ENCODE results near the gene NUFIP1.
"Not testable (repeated sequence)": the region's sequence is repeated elsewhere in the genome, so short reads cannot be mapped to it uniquely, and the experiment has no call there.

Gene NUFIP1

DNA sequence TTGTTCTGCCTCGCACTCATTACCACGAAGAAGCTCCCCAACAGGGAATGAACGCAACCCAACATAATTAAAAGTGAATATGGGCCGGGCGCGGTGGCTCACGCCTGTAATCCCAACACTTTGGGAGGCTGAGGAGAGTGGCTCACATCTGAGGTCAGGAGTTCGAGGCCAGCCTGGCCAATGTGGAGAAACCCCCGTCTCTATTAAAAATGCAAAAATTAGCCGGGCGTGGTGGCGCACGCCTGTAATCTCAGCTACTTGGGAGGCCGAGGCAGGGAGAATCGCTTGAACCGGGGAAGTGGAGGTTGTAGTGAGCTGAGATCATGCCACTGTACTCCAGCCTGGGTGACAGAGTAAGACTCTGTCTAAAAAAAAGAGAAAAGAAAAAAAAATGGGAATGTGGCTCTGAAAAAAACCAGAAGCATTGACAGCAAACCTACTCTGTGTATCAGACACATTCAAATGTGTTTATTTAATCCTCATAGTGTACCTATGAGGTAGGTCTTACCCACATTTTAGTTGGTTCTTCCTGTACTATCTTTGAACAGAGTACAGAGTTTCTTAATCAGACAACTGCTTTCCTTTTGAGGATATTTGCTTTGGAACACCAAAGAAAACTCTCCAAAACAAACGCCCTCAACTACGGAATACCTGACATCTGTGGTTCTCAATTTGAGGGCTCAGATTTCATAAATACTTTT, 70.0 kb downstream of the NUFIP1 start:
- no peak for DNase-seq

GRCh38 chr13:44918326-44919103, 70.8 kb downstream of the NUFIP1 start:
- peak; percentile 73 for DNase-seq

- peak; percentile 92 for DNase-seq
Observed at GRCh38 chr13:44917589-44918325, 71.5 kb downstream of the NUFIP1 start.

DNA sequence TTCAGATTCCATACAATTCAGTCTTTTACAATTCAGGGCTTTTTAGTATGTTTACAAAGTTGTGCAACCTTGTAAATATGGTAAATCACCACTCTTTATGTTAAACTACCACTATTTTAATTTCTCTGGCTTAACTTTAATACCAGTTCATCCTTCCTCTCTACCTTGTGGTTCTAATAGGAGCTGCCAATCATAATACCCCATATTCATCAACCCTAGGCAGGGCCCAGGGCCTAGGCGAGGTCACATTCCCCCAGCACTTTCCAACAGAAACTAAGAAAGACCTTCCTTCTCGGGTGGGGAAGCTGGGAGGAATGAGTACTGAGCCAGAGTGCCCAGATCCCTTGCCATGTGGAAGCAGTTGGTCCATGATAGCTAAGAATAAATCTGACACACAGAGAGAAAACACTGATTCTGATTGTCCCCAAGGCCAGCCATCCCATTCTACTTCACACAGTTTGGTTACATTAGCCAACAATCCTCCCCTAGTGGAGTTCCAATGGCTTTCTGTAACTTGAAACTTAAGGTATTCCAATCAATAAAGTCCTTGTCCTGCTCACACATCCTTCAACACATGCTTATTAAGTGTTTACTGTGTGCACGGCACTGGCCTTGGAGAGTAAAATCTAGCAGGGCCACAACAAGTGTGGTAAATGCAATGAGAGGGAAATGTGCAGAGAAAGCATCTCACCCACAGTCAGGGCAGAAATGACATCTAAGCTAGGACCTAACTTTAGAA, 76.8 kb downstream of the NUFIP1 start:
- no peak for DNase-seq

- DNase-seq = no peak
Observed at GRCh38 chr13:44908712-44909111, 80.6 kb downstream of the NUFIP1 start.

DNA sequence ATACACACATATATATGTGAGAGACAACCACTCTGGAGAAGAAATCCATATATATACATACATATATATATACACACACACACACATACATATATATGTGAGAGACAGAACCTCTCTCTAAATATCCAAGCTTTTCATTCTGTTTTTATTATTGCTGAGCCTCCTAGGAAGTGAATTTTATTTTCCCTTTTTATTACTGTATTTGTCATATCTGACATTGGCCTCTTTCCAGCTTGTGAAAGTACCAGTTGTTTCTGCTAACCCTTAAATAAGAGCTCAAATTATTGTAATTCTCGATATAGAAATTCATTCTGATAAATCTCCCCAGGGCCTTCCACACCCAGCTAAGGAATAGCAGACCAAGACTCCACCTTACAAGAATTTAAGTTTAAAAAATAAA, 81.0 kb downstream of the NUFIP1 start:
- DNase-seq = no peak

DNA sequence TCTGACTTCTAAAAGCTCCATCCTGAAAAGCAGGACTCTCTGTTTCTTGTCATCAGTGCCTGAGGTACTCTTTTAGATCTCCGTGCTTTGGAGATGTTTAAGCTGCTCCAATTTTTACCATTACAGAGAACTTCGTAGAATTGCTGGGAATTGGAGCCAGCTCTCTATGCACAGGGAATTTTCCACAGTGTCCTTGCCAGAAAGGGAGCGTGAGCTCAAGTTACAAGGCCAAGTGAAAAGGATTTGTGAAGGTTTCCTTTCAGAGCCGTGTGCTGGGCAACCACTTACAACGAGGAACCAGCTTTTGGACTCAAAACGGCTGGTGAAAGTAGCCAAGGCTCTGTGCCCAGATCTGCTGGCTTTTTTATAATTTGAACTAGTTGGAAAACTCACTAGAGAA, 82.6 kb downstream of the NUFIP1 start:
- peak; percentile 10 for DNase-seq

DNA sequence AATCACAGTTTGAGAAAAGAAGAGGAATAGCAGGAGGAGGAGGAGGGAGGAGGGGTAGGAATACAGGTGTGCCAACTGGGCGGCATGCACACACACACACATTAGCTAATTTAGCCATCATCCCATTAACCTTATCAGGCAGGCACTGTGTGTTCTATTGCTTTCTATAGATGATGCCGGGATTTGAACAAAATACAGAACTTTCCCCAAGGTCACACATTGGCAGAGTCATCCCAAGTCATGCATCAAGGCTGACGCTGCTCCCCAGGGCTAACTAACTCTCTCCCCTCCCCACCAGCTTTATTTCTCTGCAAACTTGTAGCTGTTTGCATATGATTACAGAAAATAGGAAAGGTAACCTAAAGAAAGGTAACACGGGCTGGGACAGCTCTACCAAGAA, 83.0 kb downstream of the NUFIP1 start:
- DNase-seq = no peak

DNA sequence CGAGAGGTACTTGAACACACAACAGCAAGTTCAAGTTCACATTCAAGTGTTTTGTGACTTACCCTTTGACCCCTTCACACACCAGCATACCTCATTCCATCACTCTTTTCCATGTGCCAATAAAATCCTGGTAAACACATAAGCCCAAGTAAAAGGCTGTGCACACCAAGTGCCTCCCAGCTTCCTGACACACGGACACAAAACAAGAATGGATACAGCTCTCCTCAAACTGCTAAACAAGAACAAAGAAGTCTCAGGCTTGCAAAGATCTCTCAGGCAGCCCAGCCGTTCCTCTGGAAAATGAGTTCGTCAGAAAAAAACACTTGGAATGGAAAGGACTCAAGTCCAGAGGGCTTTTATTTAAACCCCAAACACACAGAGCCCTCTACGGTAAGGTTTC, 83.7 kb downstream of the NUFIP1 start:
- DNase-seq = no peak

DNA sequence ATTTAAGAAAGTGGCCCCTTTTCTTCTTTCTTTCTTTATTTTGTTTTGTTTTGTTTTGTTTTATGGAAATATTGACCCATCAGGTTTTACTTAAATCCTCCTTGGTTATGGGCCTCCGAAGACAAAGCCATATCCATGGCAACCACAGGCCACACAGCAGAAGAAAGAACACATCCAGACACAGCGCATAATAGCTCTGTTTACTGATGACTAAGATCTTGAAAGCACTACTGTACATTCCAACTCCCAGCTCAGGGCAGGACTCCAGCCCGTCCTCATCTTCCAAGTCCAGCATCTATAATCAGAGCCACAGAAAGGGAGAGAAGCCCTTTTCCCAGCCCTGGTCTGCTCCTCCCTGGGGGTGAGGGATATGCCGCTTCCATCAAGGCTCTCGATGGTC, 84.3 kb downstream of the NUFIP1 start:
- DNase-seq = no peak

GRCh38 chr13:44903574-44903985, 85.7 kb downstream of the NUFIP1 start:
- DNase-seq = no peak

DNA sequence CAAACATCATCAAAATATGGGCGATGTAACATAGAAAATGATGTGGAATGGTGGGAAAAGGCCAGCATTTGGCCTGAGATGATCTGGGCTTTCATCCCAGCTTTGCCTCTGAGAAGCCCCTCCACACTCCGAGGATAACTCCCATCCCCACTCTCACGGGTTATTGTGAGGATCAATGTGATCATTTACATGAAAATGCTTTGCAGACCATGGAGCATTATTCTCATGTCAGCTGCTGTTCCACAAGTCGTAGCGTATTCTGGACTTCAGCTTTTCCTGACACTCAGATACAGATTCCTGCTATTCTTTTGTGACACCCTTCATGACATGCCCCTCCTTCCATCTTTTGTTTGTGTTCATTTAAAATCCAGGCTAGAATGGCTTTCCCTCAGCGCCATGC, 86.5 kb downstream of the NUFIP1 start:
- DNase-seq = no peak

DNA sequence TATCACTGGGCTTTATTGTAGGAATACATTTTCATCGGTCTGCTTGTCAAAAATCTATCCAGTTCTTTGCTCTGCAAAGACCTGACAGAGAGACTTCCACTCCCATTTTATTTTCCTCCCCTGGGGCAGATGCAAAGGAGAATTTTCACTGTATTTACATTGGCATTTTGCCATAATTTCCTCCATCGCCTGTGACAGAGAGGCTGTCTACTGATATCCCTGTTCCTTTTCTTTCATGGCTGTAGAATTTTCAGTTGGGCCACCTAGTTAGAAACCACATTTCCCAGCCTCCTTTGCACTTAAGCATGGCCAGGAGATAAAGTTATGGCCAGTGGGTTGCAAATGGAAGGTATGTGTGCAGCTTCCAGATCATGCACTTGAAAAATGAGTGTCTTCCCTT, 89.3 kb downstream of the NUFIP1 start:
- DNase-seq = peak; percentile 55

- not testable (repeated sequence) for DNase-seq
Observed at GRCh38 chr13:44898308-44898707, 91.0 kb downstream of the NUFIP1 start.

- no peak for DNase-seq
Observed at GRCh38 chr13:44895953-44896335, 93.3 kb downstream of the NUFIP1 start.

DNA sequence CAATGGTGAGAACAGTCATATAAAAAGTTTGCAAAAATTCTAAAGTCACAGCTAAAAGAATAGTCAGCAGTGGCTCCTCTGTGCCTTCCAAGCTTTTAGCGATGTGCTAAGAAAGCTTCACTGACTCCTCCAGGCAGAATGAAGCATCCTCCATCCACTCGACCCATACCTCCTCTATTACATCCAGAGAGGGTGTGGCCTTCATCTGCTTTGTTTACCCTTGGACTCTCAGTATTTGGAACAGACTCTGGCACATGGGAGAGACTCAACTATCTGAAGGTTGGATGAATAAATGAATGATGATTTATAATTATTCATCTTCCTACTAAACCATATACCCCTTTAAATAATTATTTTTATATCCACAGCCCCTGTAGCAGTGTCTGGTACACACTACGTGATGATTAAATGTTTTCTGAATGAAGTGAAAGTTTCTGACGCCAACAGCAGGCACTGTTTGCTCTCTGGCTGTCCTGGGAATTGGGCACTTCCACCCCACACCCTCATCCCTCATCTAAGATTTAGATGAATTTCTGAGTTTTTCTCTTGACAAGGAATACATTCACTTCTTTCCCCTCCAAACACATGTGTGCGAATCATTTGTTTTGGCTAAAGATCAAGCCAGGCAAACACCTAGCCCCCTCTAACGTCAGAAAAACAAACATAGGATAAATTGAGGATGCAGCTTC, 93.9 kb downstream of the NUFIP1 start:
- peak; percentile 4 for DNase-seq

DNA sequence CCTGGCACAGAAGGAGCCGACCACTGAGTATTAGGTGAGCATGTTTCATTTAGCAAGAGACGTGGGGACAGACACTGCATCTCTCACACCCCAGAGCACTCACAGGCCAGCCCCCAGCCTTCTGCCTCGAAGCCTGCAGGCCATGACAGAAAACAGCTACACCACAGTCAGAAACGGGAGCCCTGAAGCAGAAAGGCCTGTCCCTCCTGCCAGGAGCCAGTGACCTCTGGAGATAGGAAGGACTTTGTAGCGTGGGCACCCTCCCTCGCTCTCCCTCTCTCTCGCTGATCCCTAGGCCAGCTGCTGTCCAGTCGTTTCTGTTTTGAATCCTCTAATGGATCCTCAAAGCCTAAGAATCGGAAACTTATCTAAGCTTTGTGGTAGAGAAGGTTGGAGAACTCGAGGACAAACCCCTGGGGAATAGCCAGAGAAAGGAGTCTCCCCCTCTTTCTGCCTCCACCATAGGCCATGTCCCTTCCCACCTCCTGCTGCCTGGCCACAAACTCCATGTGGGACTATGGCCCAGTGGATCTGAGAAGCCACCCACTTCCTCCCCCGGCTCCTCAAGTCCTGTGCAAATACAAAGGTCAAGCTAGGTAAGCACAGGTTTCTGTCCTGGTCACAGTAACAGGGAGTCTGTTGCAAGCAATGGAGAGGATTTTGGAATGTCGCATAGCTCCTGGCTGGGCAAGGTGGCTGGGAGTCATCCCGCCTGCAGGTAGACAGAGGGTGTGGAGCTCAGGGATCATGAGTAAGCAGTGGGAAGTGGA, 95.1 kb downstream of the NUFIP1 start:
- DNase-seq = no peak

All from NCI-H1092 (cell line).